HepG2 (cell line): ENCODE results near the gene SURF1. TPM values are rescaled to one million over a fixed set of nuclear protein-coding genes. Genes with fewer than 3 reads are reported as not detected.

Experiments used
- ATAC-seq: fragments of 200-7000 bp; cut with Tn5 transposase; 3 replicates; pipeline ENCODE4 v1.9.1; 2020; ENCODE audit warnings: mild to moderate bottlenecking, moderate library complexity
- BruUV-seq: library from RNA; stranded (reverse); fragments of 400-500 nt; replicated peaks from 2 replicates; lab custom pipeline; 2021; lab: Mats Ljungman, UMichigan
- CTCF ChIA-PET: fragments of 300-600 bp; formaldehyde crosslinking; extraction: SDS; loops from one replicate; lab custom pipeline; 2021; ENCODE audit warnings: low total read pairs, inconsistent platforms, low intra/inter-chr PET ratio; lab: Yijun Ruan, JAX
- POLR2A ChIA-PET: fragments of 350-600 bp; sonication (Branson Sonifier 250); formaldehyde crosslinking; loops from one replicate; lab custom pipeline; 2020; ENCODE audit warnings: antibody characterized with exemption, inconsistent platforms; lab: Yijun Ruan, JAX
- DNase-seq: peaks from one replicate; pipeline ENCODE4 v3.0.0-alpha.2; 2015; ENCODE audit warnings: low spot score
- FAIRE-seq: peaks from 3 replicates; lab custom pipeline; 2011; peaks lifted over from hg19 to GRCh38; lab: Jason Lieb, UNC
- H2AFZ ChIP-seq: one replicate; pipeline ENCODE4 v1.6.1; 2011; ENCODE audit warnings: low read length, inconsistent platforms
- H3K27ac ChIP-seq: fragments of 300-600 bp; 3 replicates; pipeline ENCODE4 v1.8.0; 2011; ENCODE audit warnings: mixed run types, mild to moderate bottlenecking, mixed read lengths, low read length, inconsistent platforms; ENCODE audit not compliant: insufficient read depth; ENCODE audit errors: extremely low read length
- H3K27me3 ChIP-seq, 2 experiments: fragments of 200-600 bp in 1 of 2; 2 replicates in 1 of 2; 3 replicates in 1 of 2; pipeline versions ENCODE4 v1.6.0 to v1.8.0; 2011; ENCODE audit warnings: low read length in 2 of 2, mild to moderate bottlenecking in 2 of 2, moderate library complexity in 2 of 2, inconsistent platforms in 1 of 2; ENCODE audit not compliant: insufficient read depth in 2 of 2, control insufficient read depth in 1 of 2
- H3K36me3 ChIP-seq, 2 experiments: fragments of 200-600 bp in 1 of 2; replicated peaks in 1 of 2; 2 replicates in 1 of 2; 3 replicates in 1 of 2; pipeline versions ENCODE4 v1.5.1 to v1.8.0; 2011; ENCODE audit warnings: low read length in 2 of 2, inconsistent platforms in 1 of 2; ENCODE audit not compliant: insufficient read depth in 2 of 2, control insufficient read depth in 1 of 2
- H3K4me1 ChIP-seq: 2 replicates; pipeline ENCODE4 v1.5.1; 2012; ENCODE audit warnings: low read length, inconsistent platforms; ENCODE audit not compliant: insufficient read depth
- H3K4me2 ChIP-seq: 2 replicates; pipeline ENCODE4 v1.6.0; 2011; ENCODE audit warnings: low read depth, low read length, inconsistent platforms
- H3K4me3 ChIP-seq, 3 experiments: fragments of 200-600 bp in 1 of 3; sonication (generic), shearing (Covaris generic) in 1 of 3; replicated peaks in 1 of 3; 2 replicates each; pipeline ENCODE4 v1.5.1; 2011 to 2016; ENCODE audit warnings: low read length in 3 of 3, inconsistent platforms in 2 of 3, low read depth in 2 of 3, mild to moderate bottlenecking in 2 of 3, control low read depth in 1 of 3, mixed read lengths in 1 of 3; ENCODE audit not compliant: insufficient read depth in 1 of 3
- H3K79me2 ChIP-seq: one replicate; pipeline ENCODE4 v1.6.1; 2011; ENCODE audit warnings: low read length, inconsistent platforms; ENCODE audit not compliant: insufficient read depth
- H3K9ac ChIP-seq: 2 replicates; pipeline ENCODE4 v1.6.0; 2011; ENCODE audit warnings: mild to moderate bottlenecking, low read depth, low read length, inconsistent platforms; ENCODE audit not compliant: insufficient read depth
- H3K9me3 ChIP-seq: 2 replicates; pipeline ENCODE4 v1.5.1; 2012; ENCODE audit warnings: mild to moderate bottlenecking, low read length
- H4K20me1 ChIP-seq: 2 replicates; pipeline ENCODE4 v1.6.0; 2011; ENCODE audit warnings: inconsistent platforms, mild to moderate bottlenecking, low read length, moderate library complexity; ENCODE audit not compliant: insufficient read depth
- ATF5 ChIP-seq: sonication (generic); formaldehyde crosslinking; IDR thresholded peaks from 2 replicates; pipeline ENCODE4 v1.4.0; 2020; ENCODE audit warnings: mild to moderate bottlenecking, low read depth, missing genetic modification reagents
- FOXO1 ChIP-seq: sonication (generic); formaldehyde crosslinking; IDR thresholded peaks from 2 replicates; pipeline ENCODE4 v1.4.0; 2020; ENCODE audit warnings: missing genetic modification reagents
- HIVEP1 ChIP-seq: sonication (generic); formaldehyde crosslinking; IDR thresholded peaks from 2 replicates; pipeline ENCODE4 v1.4.0; 2020; ENCODE audit warnings: mild to moderate bottlenecking, missing genetic modification reagents
- HOXA7 ChIP-seq: sonication (generic); formaldehyde crosslinking; IDR thresholded peaks from 2 replicates; pipeline ENCODE4 v1.8.1; 2022; ENCODE audit warnings: mild to moderate bottlenecking, missing genetic modification reagents, moderate library complexity
- JUND ChIP-seq: sonication (generic); formaldehyde crosslinking; IDR thresholded peaks from 2 replicates; pipeline ENCODE4 v1.8.0; 2022; ENCODE audit warnings: mild to moderate bottlenecking, missing genetic modification reagents
- NR2F2 ChIP-seq: IDR thresholded peaks from 2 replicates; pipeline ENCODE4 v1.6.1; 2012; ENCODE audit warnings: low read depth, inconsistent platforms, borderline replicate concordance
- PAWR ChIP-seq: sonication (generic); formaldehyde crosslinking; IDR thresholded peaks from 2 replicates; pipeline ENCODE4 v1.4.0; 2020; ENCODE audit warnings: missing genetic modification reagents, mild to moderate bottlenecking, borderline replicate concordance
- PRDM10 ChIP-seq: sonication (generic); formaldehyde crosslinking; IDR thresholded peaks from 2 replicates; pipeline ENCODE4 v1.4.0; 2020; ENCODE audit warnings: low read depth, missing genetic modification reagents
- SMYD3 ChIP-seq: sonication (generic); formaldehyde crosslinking; IDR thresholded peaks from 2 replicates; pipeline ENCODE4 v1.8.1; 2023; ENCODE audit warnings: mild to moderate bottlenecking, missing genetic modification reagents
- SP4 ChIP-seq: sonication (generic); formaldehyde crosslinking; IDR thresholded peaks from 2 replicates; pipeline ENCODE4 v1.8.1; 2023; ENCODE audit warnings: mild to moderate bottlenecking, missing genetic modification reagents
- SPEN ChIP-seq: sonication (generic); formaldehyde crosslinking; IDR thresholded peaks from 2 replicates; pipeline ENCODE4 v1.5.1; 2020; ENCODE audit warnings: low read depth, mild to moderate bottlenecking, missing genetic modification reagents
- TARDBP ChIP-seq: sonication (generic); formaldehyde crosslinking; IDR thresholded peaks from 2 replicates; pipeline ENCODE4 v1.8.0; 2022; ENCODE audit warnings: mild to moderate bottlenecking, missing genetic modification reagents
- THAP7 ChIP-seq: sonication (generic); formaldehyde crosslinking; IDR thresholded peaks from 2 replicates; pipeline ENCODE4 v1.8.1; 2023; ENCODE audit warnings: mild to moderate bottlenecking, missing genetic modification reagents
- XBP1 ChIP-seq: sonication (generic); formaldehyde crosslinking; IDR thresholded peaks from 2 replicates; pipeline ENCODE4 v1.5.0; 2020; ENCODE audit warnings: missing genetic modification reagents
- ZFY ChIP-seq: sonication (generic); formaldehyde crosslinking; IDR thresholded peaks from 2 replicates; pipeline ENCODE4 v1.4.0; 2020; ENCODE audit warnings: missing genetic modification reagents
- ZNF18 ChIP-seq: sonication (generic); formaldehyde crosslinking; IDR thresholded peaks from 2 replicates; pipeline ENCODE4 v1.8.0; 2022; ENCODE audit warnings: mild to moderate bottlenecking, missing genetic modification reagents; ENCODE audit not compliant: insufficient replicate concordance
- ZNF468 ChIP-seq: sonication (generic); formaldehyde crosslinking; IDR thresholded peaks from 2 replicates; pipeline ENCODE4 v1.8.0; 2022; ENCODE audit warnings: mild to moderate bottlenecking, moderate library complexity, missing genetic modification reagents
- ZNF704 ChIP-seq: sonication (generic); formaldehyde crosslinking; IDR thresholded peaks from 2 replicates; pipeline ENCODE4 v1.8.1; 2023; ENCODE audit warnings: mild to moderate bottlenecking, inconsistent platforms, moderate library complexity, missing genetic modification reagents, borderline replicate concordance
- ZNF891 ChIP-seq: sonication (generic); formaldehyde crosslinking; IDR thresholded peaks from 2 replicates; pipeline ENCODE4 v1.5.0; 2020; ENCODE audit warnings: mild to moderate bottlenecking, missing genetic modification reagents
- WGBS: methylation state at CpG from one replicate; pipeline ENCODE4 v1.1.6; 2017; ENCODE audit warnings: low lambda C conversion rate; 5-methylcytosine and 5-hydroxymethylcytosine counted together
- in situ Hi-C: cut with HindIII; loops from 2 replicates; pipeline ENCODE4 v1.10.0; 2017; ENCODE audit warnings: low pct_unique_long_range_greater_than_20kb; ENCODE audit not compliant: extremely low pct_ligation_motif_present
- intact Hi-C: fragments of 100-400 bp; cut with micrococcal nuclease; formaldehyde crosslinking; loops from one replicate; pipeline ENCODE4 v1.10.0; 2022; ENCODE audit not compliant: unreplicated experiment
- polyA plus RNA-seq, 8 experiments: library from polyadenylated mRNA; depleted of rRNA in 3 of 8; stranded (reverse) in 7 of 8; unstranded in 1 of 8; fragments of >200 nt; fragmentation: Illumina TruSeq in 4 of 8; extraction: Trizol in 4 of 8; gene quantifications; 2 replicates each; pipeline versions ENCODE4 v1.2.1 to v1.2.3, GENCODE V29; 2011 to 2016; ENCODE audit warnings: low read depth in 4 of 8, missing spikeins in 1 of 8, mixed read lengths in 1 of 8; ENCODE audit not compliant: insufficient read depth in 1 of 8
- total RNA-seq, 5 experiments: library from RNA; depleted of rRNA; stranded (reverse); fragments of >200 nt; fragmentation: Illumina TruSeq; extraction: Trizol; gene quantifications; 2 replicates each; pipeline ENCODE4 v1.2.3, GENCODE V29; 2016; ENCODE audit warnings: low read depth in 1 of 5

SURF1 gene
- total and polyA plus RNA-seq, 2 of the 13 experiments (the other 11 are each of a cell fraction or from before 2014, with no cell fraction given), result 17.8 to 40.7 TPM

- Histone ChIP-seq H3K4me3 (no peak overlapping the region), H3K9ac (no peak overlapping the region), H3K9me3 (no peaks in the 10 kb centered on the region), H3K4me1 (peaks cover 11% of the 10 kb centered on the region), H3K36me3 (peaks cover 7 to 58% of the 10 kb centered on the region in 2 experiments; a peak in 4 of 5 replicates), H3K4me2 (no peak overlapping the region), H2AFZ (no peak overlapping the region), H3K27ac (no peak overlapping the region), H4K20me1 (no peaks in the 10 kb centered on the region), H3K27me3 (no peaks in the 10 kb centered on the region; a peak in 1 of 5 replicates), H3K79me2 (peaks cover 4% of the 10 kb centered on the region)
- ATAC-seq (no peak), DNase-seq (no peak), FAIRE-seq (no peak)
- intact Hi-C loops (no loop called here), in situ Hi-C loops (no loop called here)
- TF ChIP-seq SMYD3 (no peak), PRDM10 (CRISPR knock-in tag) (no peak), HOXA7 (CRISPR knock-in tag) (no peak), ZNF891 (CRISPR knock-in tag) (no peak), ZFY (CRISPR knock-in tag) (no peak), PAWR (no peak), ZNF704 (CRISPR knock-in tag) (no peak), ZNF18 (CRISPR knock-in tag) (no peak), JUND (CRISPR knock-in tag) (no peak), HIVEP1 (CRISPR knock-in tag) (no peak), THAP7 (CRISPR knock-in tag) (no peak), XBP1 (CRISPR knock-in tag) (no peak), SPEN (CRISPR knock-in tag) (no peak), SP4 (CRISPR knock-in tag) (no peak), TARDBP (CRISPR knock-in tag) (no peak), ZNF468 (no peak), ATF5 (CRISPR knock-in tag) (no peak), NR2F2 (no peak), FOXO1 (CRISPR knock-in tag) (no peak)
- BruUV-seq, result no TSS peak
- WGBS, result 91% methylated on average over 5 of the region's 13 CpGs
- ChIA-PET CTCF (no interaction called here), POLR2A (no interaction called here)
Observed at GRCh38 chr9:133340916-133341315, 15.4 kb downstream of the SURF1 start.
